Measurements from ENCODE around the gene MRPL34.

GRCh38 chr19:17268754-17269153 lies 36.9 kb upstream of the MRPL34 start:
- TF ChIP-seq EZH2phosphoT487 (IDR thresholded peaks at IDR 0.05; ENCODE audit: insufficient read depth, low read depth) (no peak), EZH2 (IDR thresholded peaks at IDR 0.05; ENCODE audit: insufficient read depth, poor library complexity, severe bottlenecking) (no peak)
